Mucosa of gallbladder (tissue), 1 donor: ENCODE data around the gene EYS. TPM values are rescaled to one million over a fixed set of nuclear protein-coding genes. Genes with fewer than 3 reads are reported as not detected.
A peak's percentile ranks its signal among the peaks of the same experiment; 100 is the strongest.
"Not testable (repeated sequence)": the region's sequence is repeated elsewhere in the genome, so short reads cannot be mapped to it uniquely, and the experiment has no call there.

ENCODE experiments used
- DNase-seq: peaks from one replicate; pipeline ENCODE4 v3.0.0-alpha.2; 2020; ENCODE audit warnings: low spot score
- total RNA-seq: library from RNA; stranded (reverse); gene quantifications from one replicate; pipeline ENCODE4 v1.2.1, GENCODE V29; 2021
- donor health status: DM: no; HTN: no; CAD: no.

EYS gene
- total RNA-seq, 1 donor from 2014 or later = not detected

GRCh38 chr6:64479134-64479533 is 1227.9 kb downstream of the EYS start:
- DNase-seq = no peak

- no peak for DNase-seq
These were observed 1229.6 kb downstream of the EYS start for GRCh38 chr6:64477391-64477790.

- DNase-seq = no peak
These were observed 1230.1 kb downstream of the EYS start for GRCh38 chr6:64476935-64477334.

GRCh38 chr6:64469405-64469804 is 1237.6 kb downstream of the EYS start:
- not testable (repeated sequence) for DNase-seq

- no peak for DNase-seq
These were observed 1239.4 kb downstream of the EYS start for GRCh38 chr6:64467656-64468055.

- no peak for DNase-seq
These were observed 1247.5 kb downstream of the EYS start for GRCh38 chr6:64459411-64459944.

- DNase-seq = not testable (repeated sequence)
These were observed 1258.9 kb downstream of the EYS start for GRCh38 chr6:64448101-64448500.

- no peak for DNase-seq
These were observed 1262.0 kb downstream of the EYS start for GRCh38 chr6:64445038-64445437.

GRCh38 chr6:64439274-64439673 is 1267.8 kb downstream of the EYS start:
- no peak for DNase-seq

GRCh38 chr6:64437996-64438395 is 1269.0 kb downstream of the EYS start:
- no peak for DNase-seq

GRCh38 chr6:64429926-64430325 is 1277.1 kb downstream of the EYS start:
- no peak for DNase-seq

GRCh38 chr6:64428186-64428585 is 1278.8 kb downstream of the EYS start:
- DNase-seq = no peak

- DNase-seq = no peak
These were observed 1291.1 kb downstream of the EYS start for GRCh38 chr6:64415926-64416325.

- no peak for DNase-seq
These were observed 1295.8 kb downstream of the EYS start for GRCh38 chr6:64411226-64411625.

GRCh38 chr6:64409948-64410347 is 1297.1 kb downstream of the EYS start:
- no peak for DNase-seq

- DNase-seq = no peak
These were observed 1302.6 kb downstream of the EYS start for GRCh38 chr6:64404396-64404795.

- no peak for DNase-seq
These were observed 1323.7 kb downstream of the EYS start for GRCh38 chr6:64383277-64383676.

GRCh38 chr6:64376394-64376793 is 1330.6 kb downstream of the EYS start:
- no peak for DNase-seq

GRCh38 chr6:64357430-64357829 is 1349.6 kb downstream of the EYS start:
- no peak for DNase-seq

- DNase-seq = no peak
These were observed 1359.6 kb downstream of the EYS start for GRCh38 chr6:64347411-64347810.

GRCh38 chr6:64335195-64335594 is 1371.8 kb downstream of the EYS start:
- DNase-seq = no peak

GRCh38 chr6:64334636-64335035 is 1372.4 kb downstream of the EYS start:
- no peak for DNase-seq

- peak; percentile 78 for DNase-seq
These were observed 1376.2 kb downstream of the EYS start for GRCh38 chr6:64330694-64331307.

- DNase-seq = no peak
These were observed 1380.1 kb downstream of the EYS start for GRCh38 chr6:64326939-64327338.
